K562 (cell line): ENCODE data around the gene RDH13. TPM values are rescaled to one million over a fixed set of nuclear protein-coding genes. Genes with fewer than 3 reads are reported as not detected.

ENCODE experiments used
- BCL6 ChIP-seq: fragments of 250-450 bp; sonication (Bioruptor Pico); IDR thresholded peaks from 2 replicates; pipeline ENCODE4 v1.4.0; 2020
- BRCA1 ChIP-seq, 2 experiments: fragments of 450-650 bp in 1 of 2; sonication (generic) in 1 of 2; formaldehyde crosslinking in 1 of 2; IDR thresholded peaks; 2 replicates each; pipeline versions ENCODE4 v1.5.0 to v1.6.1; 2017 to 2020; ENCODE audit warnings: mild to moderate bottlenecking in 1 of 2, missing genetic modification reagents in 1 of 2
- CREBBP ChIP-seq: IDR thresholded peaks from one replicate; pipeline ENCODE4 v1.6.1; 2012; ENCODE audit warnings: low read depth, mild to moderate bottlenecking, control low read depth, inconsistent platforms, low read length
- HMG20A ChIP-seq: fragments of 450-650 bp; formaldehyde crosslinking; conservative IDR thresholded peaks from 2 replicates; pipeline ENCODE4 v1.4.0; 2020; ENCODE audit warnings: mild to moderate bottlenecking, mixed read lengths
- HNRNPH1 ChIP-seq: fragments of 200-400 bp; formaldehyde crosslinking; optimal IDR thresholded peaks from 2 replicates; pipeline ENCODE3; 2017; ENCODE audit warnings: low read depth, mild to moderate bottlenecking, low read length, moderate library complexity
- NUFIP1 ChIP-seq: fragments of 450-650 bp; IDR thresholded peaks from 2 replicates; pipeline ENCODE4 v1.6.1; 2018; ENCODE audit not compliant: partially characterized antibody
- POLR2G ChIP-seq: fragments of 200-400 bp; formaldehyde crosslinking; IDR thresholded peaks from 2 replicates; pipeline ENCODE4 v1.6.1; 2017; ENCODE audit warnings: low read depth, mild to moderate bottlenecking, antibody characterized with exemption, low read length, moderate library complexity
- POLR2H ChIP-seq: IDR thresholded peaks from 2 replicates; pipeline ENCODE4 v1.6.1; 2016; ENCODE audit warnings: missing genetic modification characterization, low read depth, mild to moderate bottlenecking, control low read depth, missing compliant biosample characterization, moderate library complexity
- RBM15 ChIP-seq: fragments of 200-400 bp; formaldehyde crosslinking; IDR thresholded peaks from 2 replicates; pipeline ENCODE4 v1.6.1; 2018; ENCODE audit warnings: mild to moderate bottlenecking, low read length, moderate library complexity; ENCODE audit not compliant: insufficient read depth
- SETDB1 ChIP-seq: IDR thresholded peaks from one replicate; pipeline ENCODE4 v1.6.1; 2012; ENCODE audit warnings: low read length, control low read depth, inconsistent platforms
- SREBF2 ChIP-seq: sonication (generic); formaldehyde crosslinking; IDR thresholded peaks from 2 replicates; pipeline ENCODE4 v1.4.0; 2020; ENCODE audit warnings: mild to moderate bottlenecking, missing genetic modification reagents
- ZBTB9 ChIP-seq: fragments of 450-650 bp; formaldehyde crosslinking; IDR thresholded peaks from 2 replicates; pipeline ENCODE4 v1.4.0; 2020; ENCODE audit warnings: mild to moderate bottlenecking, moderate library complexity
- ZNF184 ChIP-seq: sonication (generic); formaldehyde crosslinking; IDR thresholded peaks from 2 replicates; pipeline ENCODE4 v1.5.0; 2020; ENCODE audit warnings: missing genetic modification reagents
- ZNF274 ChIP-seq: IDR thresholded peaks from 2 replicates; pipeline ENCODE4 v1.6.1; 2011; ENCODE audit warnings: low read depth, mild to moderate bottlenecking, low read length, moderate library complexity, borderline replicate concordance
- ZNF280A ChIP-seq: fragments of 450-650 bp; IDR thresholded peaks from 2 replicates; pipeline ENCODE4 v1.6.1; 2018; ENCODE audit warnings: mild to moderate bottlenecking, low read depth; ENCODE audit not compliant: partially characterized antibody
- ZNF280B ChIP-seq: fragments of 250-450 bp; sonication (Bioruptor Pico); IDR thresholded peaks from 2 replicates; pipeline ENCODE4 v1.5.1; 2021; ENCODE audit warnings: mild to moderate bottlenecking
- ZNF511 ChIP-seq: sonication (generic); formaldehyde crosslinking; IDR thresholded peaks from 2 replicates; pipeline ENCODE4 v1.8.0; 2022; ENCODE audit warnings: mild to moderate bottlenecking, missing genetic modification reagents
- ZNF75A ChIP-seq: fragments of 450-650 bp; formaldehyde crosslinking; IDR thresholded peaks from 2 replicates; pipeline ENCODE4 v1.4.0; 2020; ENCODE audit warnings: mild to moderate bottlenecking
- ZNF778 ChIP-seq: fragments of 450-650 bp; formaldehyde crosslinking; IDR thresholded peaks from 2 replicates; pipeline ENCODE4 v1.4.0; 2020; ENCODE audit warnings: mild to moderate bottlenecking, moderate library complexity
- polyA plus RNA-seq, 8 experiments: library from polyadenylated mRNA; depleted of rRNA in 4 of 8; stranded (reverse) in 5 of 8; unstranded in 3 of 8; fragments of >200 nt; fragmentation: Nextera tagmentation in 2 of 8; fragmentation: Illumina TruSeq in 1 of 8; extraction: Ambion mirVana in 2 of 8; extraction: Trizol in 1 of 8; gene quantifications; 2 replicates each; pipeline versions ENCODE4 v1.2.1 to v1.2.3, GENCODE V29; 2011 to 2014; ENCODE audit warnings: inconsistent platforms in 1 of 8, missing spikeins in 1 of 8
- total RNA-seq, 7 experiments: library from RNA; depleted of rRNA in 6 of 7; stranded (reverse); fragments of >200 nt in 6 of 7; fragmentation: Illumina TruSeq in 2 of 7; extraction: Trizol in 2 of 7; gene quantifications; 2 replicates each; pipeline versions ENCODE4 v1.2.1 to v1.2.3, GENCODE V29; 2011 to 2021; ENCODE audit warnings: low replicate concordance in 1 of 7
- TF ChIP-seq, protein P1 (sequence below): IDR thresholded peaks from 3 replicates; pipeline ENCODE4 v1.6.1; 2011; ENCODE audit warnings: borderline replicate concordance, mild to moderate bottlenecking; ENCODE audit not compliant: insufficient read length, insufficient read depth
- TF ChIP-seq, protein P2 (sequence below): sonication (generic); formaldehyde crosslinking; IDR thresholded peaks from 2 replicates; pipeline ENCODE4 v1.9.0; 2022; ENCODE audit warnings: mild to moderate bottlenecking, missing genetic modification reagents

Gene RDH13
- total and polyA plus RNA-seq, 9 of the 15 experiments (the other 6 are each of a cell fraction or from before 2014, with no cell fraction given): 7.5 to 70.3 (median 39.5) TPM

DNA sequence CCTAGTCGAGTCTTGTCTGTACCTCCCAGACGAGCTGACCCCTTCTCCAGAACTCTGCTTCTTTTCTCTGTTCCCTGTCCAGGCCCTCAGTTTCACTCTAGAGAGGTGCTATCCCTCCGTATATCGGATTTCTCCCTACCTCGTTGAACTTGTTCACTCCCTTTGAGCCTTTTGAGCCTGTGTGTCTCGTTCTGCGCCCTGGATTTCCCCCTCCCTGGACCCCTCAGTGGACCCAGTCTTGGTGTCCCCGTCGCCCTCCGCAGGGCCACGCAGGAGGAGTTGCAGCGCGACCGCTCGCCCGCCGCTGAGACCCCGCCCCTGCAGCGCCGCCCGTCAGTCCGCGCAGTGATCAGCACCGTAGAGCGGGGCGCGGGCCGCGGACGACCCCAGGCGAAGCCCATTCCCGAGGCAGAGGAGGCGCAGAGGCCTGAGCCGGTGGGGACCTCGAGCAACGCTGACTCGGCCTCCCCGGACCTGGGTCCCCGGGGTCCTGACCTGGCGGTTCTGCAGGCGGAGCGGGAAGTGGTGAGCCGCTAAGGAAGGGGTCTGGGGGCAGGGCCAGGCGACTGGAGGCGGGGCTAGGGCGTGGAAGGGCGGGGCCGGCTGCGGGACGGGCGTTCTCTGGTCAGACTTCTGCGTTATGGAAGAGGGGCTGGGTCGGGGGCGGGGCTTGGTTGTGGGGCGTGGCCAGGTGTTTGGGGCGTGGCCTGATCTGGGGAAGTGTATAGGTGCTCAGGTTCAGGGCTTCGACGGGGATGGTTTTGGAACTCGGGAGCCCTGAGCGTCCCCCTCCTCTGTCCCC is 18.2 kb upstream of the RDH13 start (continued):
- no peak for TF ChIP-seq NUFIP1
- TF ChIP-seq ZNF75A: no peak
- no peak for TF ChIP-seq BRCA1 (IDR thresholded peaks at IDR 0.05)
- TF ChIP-seq BRCA1 (CRISPR knock-in tag; IDR thresholded peaks at IDR 0.05): no peak
- no peak for TF ChIP-seq ZNF184 (CRISPR knock-in tag)
- TF ChIP-seq SETDB1: no peak
- TF ChIP-seq ZNF280B (CRISPR knock-in tag): no peak
- no peak for TF ChIP-seq HMG20A
- no peak for TF ChIP-seq SREBF2 (CRISPR knock-in tag)
- TF ChIP-seq POLR2G: peak; percentile 78
- TF ChIP-seq ZNF778 (CRISPR knock-in tag): no peak
- no peak for TF ChIP-seq ZNF274
- TF ChIP-seq ZBTB9 (CRISPR knock-in tag): no peak; the same call in 1 of the 2 replicates
- TF ChIP-seq POLR2H: no peak
- no peak for TF ChIP-seq BCL6 (CRISPR knock-in tag)
- no peak for TF ChIP-seq RBM15
- peak; percentile 24; the same call in 1 of the 2 replicates for TF ChIP-seq ZNF511 (CRISPR knock-in tag)
- TF ChIP-seq, protein P1, sequence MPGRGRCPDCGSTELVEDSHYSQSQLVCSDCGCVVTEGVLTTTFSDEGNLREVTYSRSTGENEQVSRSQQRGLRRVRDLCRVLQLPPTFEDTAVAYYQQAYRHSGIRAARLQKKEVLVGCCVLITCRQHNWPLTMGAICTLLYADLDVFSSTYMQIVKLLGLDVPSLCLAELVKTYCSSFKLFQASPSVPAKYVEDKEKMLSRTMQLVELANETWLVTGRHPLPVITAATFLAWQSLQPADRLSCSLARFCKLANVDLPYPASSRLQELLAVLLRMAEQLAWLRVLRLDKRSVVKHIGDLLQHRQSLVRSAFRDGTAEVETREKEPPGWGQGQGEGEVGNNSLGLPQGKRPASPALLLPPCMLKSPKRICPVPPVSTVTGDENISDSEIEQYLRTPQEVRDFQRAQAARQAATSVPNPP: no peak
- no peak for TF ChIP-seq CREBBP
- TF ChIP-seq ZNF280A: no peak
- TF ChIP-seq, protein P2, sequence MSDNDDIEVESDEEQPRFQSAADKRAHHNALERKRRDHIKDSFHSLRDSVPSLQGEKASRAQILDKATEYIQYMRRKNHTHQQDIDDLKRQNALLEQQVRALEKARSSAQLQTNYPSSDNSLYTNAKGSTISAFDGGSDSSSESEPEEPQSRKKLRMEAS (CRISPR knock-in tag): no peak
- TF ChIP-seq HNRNPH1: no peak
